ENCODE data around the gene OTOG.

OTOG gene

DNA sequence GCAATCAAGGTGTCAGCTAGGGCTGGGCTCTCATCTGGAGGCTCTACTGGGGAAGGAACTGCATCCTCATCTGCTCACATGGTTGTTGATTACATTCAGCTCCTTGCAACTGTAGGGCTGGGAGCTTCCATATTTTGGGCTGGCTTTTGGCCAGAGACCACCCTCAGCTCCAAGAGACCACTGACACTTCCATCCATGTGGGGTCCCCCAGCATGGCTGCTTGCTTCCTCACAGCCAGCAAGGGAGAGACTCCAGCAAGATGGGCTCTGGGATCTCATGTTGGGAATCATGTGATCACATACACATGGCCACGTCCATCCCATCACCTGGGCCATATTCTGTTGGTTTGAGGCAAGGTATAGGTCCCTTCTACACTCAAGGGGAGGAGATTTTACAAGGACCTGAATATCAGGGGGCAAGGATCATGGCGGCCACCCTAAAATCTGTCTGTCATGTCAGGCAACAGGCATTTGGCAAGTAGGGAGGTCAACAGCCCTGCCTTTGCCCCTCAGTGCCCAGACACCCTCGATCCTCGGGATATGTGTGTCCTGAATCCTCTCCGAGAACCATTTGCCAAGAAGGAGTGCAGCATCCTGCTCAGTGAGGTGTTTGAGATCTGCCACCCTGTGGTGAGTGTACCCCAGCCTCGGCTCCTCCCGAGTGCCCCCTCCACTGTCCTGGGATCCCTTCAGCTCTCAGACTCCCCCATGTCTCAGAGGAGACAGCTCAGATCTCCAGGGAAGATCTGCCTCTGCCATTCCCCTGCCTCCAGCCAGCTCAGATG is 48.7 kb downstream of the OTOG start:
- Histone ChIP-seq H3K9me2 (replicated peaks; ENCODE audit: insufficient read depth, low read length) (no peaks in the 10 kb centered on the region), H3K27ac (ENCODE audit: low read depth, low read length) (no peak overlapping the region), H3F3A (ENCODE audit: insufficient read depth) (no peaks in the 10 kb centered on the region), H3K36me3 (ENCODE audit: low read length) (no peaks in the 10 kb centered on the region), H3K4me3 (ENCODE audit: insufficient read depth, low read length, poor library complexity, severe bottlenecking) (no peak overlapping the region), H3K9ac (ENCODE audit: low read length) (no peak overlapping the region), H3K4me2 (ENCODE audit: low read depth, low read length, poor library complexity, severe bottlenecking) (no peak overlapping the region), H3K9me3 (ENCODE audit: insufficient read depth, low read length) (no peaks in the 10 kb centered on the region), H4K20me1 (ENCODE audit: low read depth, low read length) (no peaks in the 10 kb centered on the region), H3K79me2 (ENCODE audit: insufficient read depth, low read length) (no peaks in the 10 kb centered on the region), H2AFZ (ENCODE audit: low read depth, low read length, severe bottlenecking) (no peak overlapping the region), H3K27me3 (ENCODE audit: low read length) (no peaks in the 10 kb centered on the region)
- TF ChIP-seq, protein P1, sequence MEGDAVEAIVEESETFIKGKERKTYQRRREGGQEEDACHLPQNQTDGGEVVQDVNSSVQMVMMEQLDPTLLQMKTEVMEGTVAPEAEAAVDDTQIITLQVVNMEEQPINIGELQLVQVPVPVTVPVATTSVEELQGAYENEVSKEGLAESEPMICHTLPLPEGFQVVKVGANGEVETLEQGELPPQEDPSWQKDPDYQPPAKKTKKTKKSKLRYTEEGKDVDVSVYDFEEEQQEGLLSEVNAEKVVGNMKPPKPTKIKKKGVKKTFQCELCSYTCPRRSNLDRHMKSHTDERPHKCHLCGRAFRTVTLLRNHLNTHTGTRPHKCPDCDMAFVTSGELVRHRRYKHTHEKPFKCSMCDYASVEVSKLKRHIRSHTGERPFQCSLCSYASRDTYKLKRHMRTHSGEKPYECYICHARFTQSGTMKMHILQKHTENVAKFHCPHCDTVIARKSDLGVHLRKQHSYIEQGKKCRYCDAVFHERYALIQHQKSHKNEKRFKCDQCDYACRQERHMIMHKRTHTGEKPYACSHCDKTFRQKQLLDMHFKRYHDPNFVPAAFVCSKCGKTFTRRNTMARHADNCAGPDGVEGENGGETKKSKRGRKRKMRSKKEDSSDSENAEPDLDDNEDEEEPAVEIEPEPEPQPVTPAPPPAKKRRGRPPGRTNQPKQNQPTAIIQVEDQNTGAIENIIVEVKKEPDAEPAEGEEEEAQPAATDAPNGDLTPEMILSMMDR (IDR thresholded peaks at IDR 0.05; ENCODE audit: insufficient read depth, low read length, poor library complexity, severe bottlenecking) = no peak
- TF ChIP-seq EZH2phosphoT487 (conservative IDR thresholded peaks at IDR 0.05; ENCODE audit: low read length) = no peak

DNA sequence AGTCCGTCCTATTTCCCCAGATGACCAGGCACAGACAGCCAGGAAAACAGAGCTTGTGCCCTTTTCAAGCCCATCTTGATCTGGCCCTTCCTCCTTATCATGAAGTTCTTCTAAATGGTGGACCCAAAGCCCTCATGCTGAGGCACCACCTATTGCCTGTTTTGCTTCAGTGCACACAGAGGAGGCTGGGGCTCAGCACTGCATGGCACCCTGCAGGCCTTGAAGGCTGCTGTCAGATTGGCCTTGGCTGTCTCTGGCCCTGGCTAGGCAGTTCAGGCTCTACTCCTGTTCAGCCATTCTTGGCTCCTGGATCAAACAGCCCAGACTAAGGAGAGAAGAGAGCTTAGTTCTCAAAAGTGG is 49.2 kb downstream of the OTOG start:
- Histone ChIP-seq H2AFZ (ENCODE audit: low read depth, low read length, severe bottlenecking) (no peak overlapping the region), H3K4me3 (ENCODE audit: insufficient read depth, low read length, poor library complexity, severe bottlenecking) (no peak overlapping the region), H3K27me3 (ENCODE audit: low read length) (no peaks in the 10 kb centered on the region), H3K79me2 (ENCODE audit: insufficient read depth, low read length) (no peaks in the 10 kb centered on the region), H4K20me1 (ENCODE audit: low read depth, low read length) (no peaks in the 10 kb centered on the region), H3F3A (ENCODE audit: insufficient read depth) (no peaks in the 10 kb centered on the region), H3K27ac (ENCODE audit: low read depth, low read length) (no peak overlapping the region), H3K9me2 (replicated peaks; ENCODE audit: insufficient read depth, low read length) (no peaks in the 10 kb centered on the region), H3K4me2 (ENCODE audit: low read depth, low read length, poor library complexity, severe bottlenecking) (no peak overlapping the region), H3K36me3 (ENCODE audit: low read length) (no peaks in the 10 kb centered on the region), H3K9ac (ENCODE audit: low read length) (no peak overlapping the region), H3K9me3 (ENCODE audit: insufficient read depth, low read length) (no peaks in the 10 kb centered on the region)
- no peak for TF ChIP-seq EZH2phosphoT487 (conservative IDR thresholded peaks at IDR 0.05; ENCODE audit: low read length)
- TF ChIP-seq, protein P1 (IDR thresholded peaks at IDR 0.05; ENCODE audit: insufficient read depth, low read length, poor library complexity, severe bottlenecking) = no peak

DNA sequence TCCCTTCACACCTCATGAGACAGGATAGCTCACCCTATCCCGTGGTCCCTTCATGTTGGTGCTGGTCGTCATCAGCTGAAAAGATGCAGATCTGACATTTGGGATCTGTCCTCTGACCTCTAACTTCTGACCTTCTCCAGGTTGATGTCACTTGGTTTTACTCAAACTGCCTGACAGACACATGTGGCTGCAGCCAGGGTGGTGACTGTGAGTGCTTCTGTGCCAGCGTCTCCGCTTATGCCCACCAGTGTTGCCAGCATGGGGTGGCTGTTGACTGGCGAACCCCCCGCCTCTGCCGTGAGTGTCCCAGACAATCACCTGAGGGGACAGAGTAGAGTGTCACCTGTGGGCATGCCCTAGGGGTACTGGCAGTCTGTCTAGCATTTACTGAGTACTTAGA is 49.7 kb downstream of the OTOG start:
- no peaks in the 10 kb centered on the region for H3K36me3 ChIP-seq (ENCODE audit: low read length)
- no peak overlapping the region for H3K4me3 ChIP-seq (ENCODE audit: insufficient read depth, low read length, poor library complexity, severe bottlenecking)
- H3K9ac ChIP-seq (ENCODE audit: low read length) = no peak overlapping the region
- H3K27me3 ChIP-seq (ENCODE audit: low read length) = no peaks in the 10 kb centered on the region
- H3K9me2 ChIP-seq (replicated peaks; ENCODE audit: insufficient read depth, low read length) = no peaks in the 10 kb centered on the region
- H3K4me2 ChIP-seq (ENCODE audit: low read depth, low read length, poor library complexity, severe bottlenecking) = no peak overlapping the region
- H3K9me3 ChIP-seq (ENCODE audit: insufficient read depth, low read length) = no peaks in the 10 kb centered on the region
- no peak overlapping the region for H3K27ac ChIP-seq (ENCODE audit: low read depth, low read length)
- no peaks in the 10 kb centered on the region for H3F3A ChIP-seq (ENCODE audit: insufficient read depth)
- no peak overlapping the region for H2AFZ ChIP-seq (ENCODE audit: low read depth, low read length, severe bottlenecking)
- no peaks in the 10 kb centered on the region for H4K20me1 ChIP-seq (ENCODE audit: low read depth, low read length)
- no peak for TF ChIP-seq EZH2phosphoT487 (conservative IDR thresholded peaks at IDR 0.05; ENCODE audit: low read length)
- TF ChIP-seq, protein P1 (IDR thresholded peaks at IDR 0.05; ENCODE audit: insufficient read depth, low read length, poor library complexity, severe bottlenecking) = no peak
- H3K79me2 ChIP-seq (ENCODE audit: insufficient read depth, low read length) = no peaks in the 10 kb centered on the region

Measured in SU-DHL-6 (cell line).